NCI-H2107 treated with DMSO at 0.1 percent for 48 hours (cell line): ENCODE measurements around the gene ATP2A3.

ENCODE experiments used
- DNase-seq: peaks from one replicate; lab custom pipeline; 2025; ENCODE audit not compliant: unreplicated experiment; lab: John Stamatoyannopoulos, UW

ATP2A3 gene

GRCh38 chr17:3973495-3974137, 9.4 kb upstream of the ATP2A3 start:
- no peak for DNase-seq

DNA sequence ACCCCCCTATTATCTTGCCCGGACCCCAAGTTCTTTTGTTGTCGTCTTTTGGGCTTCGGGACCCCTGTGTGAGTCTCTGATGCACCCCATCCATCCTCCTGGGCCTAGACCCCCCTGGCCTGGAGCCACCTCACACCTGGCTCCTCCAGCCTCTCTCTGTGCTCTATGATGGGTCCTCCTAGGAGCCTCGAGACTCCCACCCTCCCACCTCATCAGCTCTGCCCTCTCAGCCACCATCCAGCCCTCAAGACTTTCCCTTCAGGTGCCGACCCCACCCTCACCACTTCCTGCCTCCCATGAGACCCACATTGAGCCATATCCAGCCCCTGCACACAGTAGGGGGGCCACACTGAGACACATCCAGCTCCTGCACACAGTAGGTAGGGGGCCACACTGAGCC, 8.7 kb upstream of the ATP2A3 start:
- no peak for DNase-seq

DNA sequence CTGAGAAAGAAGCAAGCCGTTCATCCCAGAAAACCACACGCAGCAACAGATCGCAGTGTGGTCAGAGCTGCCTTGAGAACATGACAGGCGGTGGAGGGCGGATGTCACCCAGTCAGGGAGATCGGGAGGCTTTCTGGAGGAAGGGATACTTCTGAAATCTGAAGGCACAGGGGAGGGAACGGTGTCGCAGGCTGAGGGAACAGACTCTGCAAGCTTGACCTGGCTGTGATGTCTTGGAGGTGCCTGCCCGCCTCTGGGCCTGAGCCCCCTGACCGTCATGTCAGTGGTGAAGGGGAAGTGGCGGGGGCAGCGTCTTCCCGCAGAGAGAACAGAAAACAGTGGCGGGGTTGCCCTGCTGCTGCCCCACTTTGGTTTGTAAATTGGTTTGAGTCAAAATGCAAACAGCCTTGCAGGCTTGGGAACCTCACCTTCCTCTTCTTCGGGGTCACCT, 8.1 kb upstream of the ATP2A3 start:
- no peak for DNase-seq

DNA sequence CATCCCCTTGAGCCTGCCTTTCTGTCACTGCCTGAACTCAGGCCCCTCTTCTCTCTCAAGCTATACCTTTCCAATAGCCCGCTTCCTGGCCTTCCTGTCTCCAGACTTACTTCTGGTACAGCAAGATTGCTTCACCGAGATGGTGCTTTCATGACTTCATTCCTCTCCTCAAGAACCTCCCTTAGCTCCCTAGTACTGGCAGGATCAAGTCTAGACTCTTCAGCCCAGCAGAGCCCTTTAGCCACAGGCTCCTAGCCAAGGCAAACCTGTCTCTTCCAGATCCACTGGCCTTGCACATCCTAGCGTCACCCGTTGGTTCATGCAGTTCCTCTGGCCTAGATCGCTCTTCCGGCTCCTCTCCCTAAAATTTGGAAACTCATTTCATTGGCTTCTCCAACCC, 6.4 kb upstream of the ATP2A3 start:
- no peak for DNase-seq

- no peak for DNase-seq
These were observed 5.7 kb upstream of the ATP2A3 start for GRCh38 chr17:3969963-3970362.

- DNase-seq: no peak
These were observed 4.8 kb upstream of the ATP2A3 start for GRCh38 chr17:3968886-3969524.

- no peak for DNase-seq
These were observed 3.8 kb upstream of the ATP2A3 start for GRCh38 chr17:3968015-3968414.

DNA sequence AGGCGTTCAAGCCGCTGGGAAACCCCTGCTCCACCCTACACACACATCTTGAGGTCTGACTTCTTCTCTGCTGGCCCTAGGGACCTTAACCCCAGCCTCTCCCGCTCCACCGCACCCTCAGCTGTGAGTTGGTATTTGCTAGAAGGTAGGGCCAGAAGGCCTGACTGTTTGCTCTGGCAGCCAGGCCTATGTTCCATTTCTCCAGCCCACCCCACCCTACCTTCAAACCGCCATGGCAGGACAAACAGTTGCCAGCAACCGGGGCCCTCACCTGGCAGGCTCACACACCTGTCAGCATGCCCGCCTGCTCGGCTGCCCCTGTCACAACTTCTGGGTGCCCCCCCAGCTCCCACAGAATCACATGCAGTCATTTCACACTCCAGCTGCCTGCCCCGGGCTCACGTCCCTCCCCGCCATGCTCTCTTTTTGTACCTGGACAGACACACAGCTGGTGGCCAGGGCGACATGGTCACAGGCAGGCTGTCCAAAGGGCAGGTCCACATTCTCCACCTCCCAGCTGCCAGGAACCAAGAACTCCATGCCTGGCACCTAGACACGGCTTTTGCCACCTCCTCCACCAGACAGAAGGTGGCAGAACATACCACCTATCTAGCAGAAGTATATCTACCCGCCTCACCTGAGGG, 2.6 kb upstream of the ATP2A3 start:
- no peak for DNase-seq

DNA sequence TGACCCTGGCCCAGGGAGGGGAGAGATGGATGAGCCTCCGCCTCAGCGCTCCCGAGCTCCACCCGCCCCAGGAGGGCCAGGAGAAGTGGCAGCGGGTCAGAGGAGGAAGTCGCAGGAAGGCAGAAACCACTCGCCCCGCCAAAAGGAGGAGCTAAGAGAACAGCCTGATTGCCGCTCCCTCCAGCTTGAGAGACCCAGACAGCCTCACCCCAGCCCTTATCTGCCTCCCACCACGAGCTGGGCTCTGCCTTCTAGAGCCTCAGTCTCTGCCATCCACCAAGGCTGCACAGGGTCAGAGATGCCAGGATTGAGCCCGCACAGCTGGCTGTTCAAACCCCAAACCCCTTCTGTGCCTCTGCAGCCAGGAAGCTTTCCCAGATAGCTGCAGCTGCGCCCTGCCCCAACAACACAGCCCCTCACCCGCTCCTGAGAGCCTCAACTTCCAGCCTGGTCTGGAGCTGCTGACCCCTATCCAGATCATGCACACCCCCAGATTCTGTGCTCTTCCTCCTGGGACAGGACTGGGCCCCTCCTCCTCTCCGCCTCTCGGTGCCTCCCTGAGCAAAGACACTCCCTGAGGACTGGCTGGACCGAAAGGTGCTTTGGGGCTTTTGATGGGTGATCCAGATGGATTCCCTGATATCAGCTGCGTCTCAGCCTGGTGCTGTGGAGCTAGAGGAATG, 1.0 kb upstream of the ATP2A3 start:
- DNase-seq: peak; percentile 71

- no peak for DNase-seq
These were observed 718 bp downstream of the ATP2A3 start for GRCh38 chr17:3963237-3964201.

GRCh38 chr17:3962965-3963236, 1.3 kb downstream of the ATP2A3 start:
- DNase-seq: no peak

GRCh38 chr17:3962217-3962964, 1.8 kb downstream of the ATP2A3 start:
- no peak for DNase-seq

GRCh38 chr17:3961564-3962047, 2.6 kb downstream of the ATP2A3 start:
- peak; percentile 32 for DNase-seq

GRCh38 chr17:3960764-3961163, 3.5 kb downstream of the ATP2A3 start:
- no peak for DNase-seq

- DNase-seq: no peak
These were observed 4.2 kb downstream of the ATP2A3 start for GRCh38 chr17:3959921-3960601.

- peak; percentile 46 for DNase-seq
These were observed 4.8 kb downstream of the ATP2A3 start for GRCh38 chr17:3959295-3959899.

GRCh38 chr17:3957735-3958599, 6.3 kb downstream of the ATP2A3 start:
- no peak for DNase-seq

DNA sequence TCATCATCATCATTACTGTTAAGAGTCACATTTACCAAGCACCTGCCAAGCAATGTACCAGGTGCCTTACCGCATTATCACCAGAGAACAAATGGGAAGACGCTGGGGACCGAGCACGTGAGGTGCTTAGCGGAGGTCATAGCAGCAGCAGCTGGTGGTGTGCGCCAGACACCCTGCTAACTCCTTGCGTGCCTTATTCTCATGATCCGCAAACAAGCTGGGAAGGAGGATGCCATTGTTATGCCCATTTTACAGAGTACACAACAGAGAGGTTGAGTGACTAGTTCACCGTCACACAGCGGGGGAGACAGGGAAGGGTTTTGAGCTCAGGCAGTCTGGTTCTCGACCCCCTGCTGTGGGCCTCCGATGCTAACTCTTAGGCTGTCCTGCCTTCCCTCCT, 7.3 kb downstream of the ATP2A3 start:
- peak; percentile 79 for DNase-seq
